Kidney (tissue), 14 donors: ENCODE data around the gene GID4. TPM values are rescaled to one million over a fixed set of nuclear protein-coding genes. Genes with fewer than 3 reads are reported as not detected.

ENCODE experiments used
- DNase-seq, 5 donors: peaks; one replicate each; pipeline ENCODE4 v3.0.0-alpha.2; 2013 to 2020
- FAIRE-seq: peaks from 2 replicates; lab custom pipeline; 2012; peaks lifted over from hg19 to GRCh38; lab: Jason Lieb, UNC
- H3K27ac ChIP-seq, 2 donors: one replicate each; pipeline ENCODE4 v1.7.0; 2013; ENCODE audit warnings: low read depth in 2 of 2, low read length in 2 of 2, inconsistent platforms in 1 of 2
- H3K27me3 ChIP-seq: one replicate; pipeline ENCODE4 v1.7.1; 2013; ENCODE audit warnings: low read length, inconsistent platforms; ENCODE audit not compliant: control insufficient read depth, insufficient read depth
- H3K36me3 ChIP-seq, 3 donors: one replicate each; pipeline versions ENCODE4 v1.7.0 to v1.7.1; 2013; ENCODE audit warnings: low read length in 3 of 3, control low read depth in 1 of 3, inconsistent platforms in 1 of 3; ENCODE audit not compliant: insufficient read depth in 3 of 3, control insufficient read depth in 2 of 3
- H3K4me1 ChIP-seq, 3 donors: one replicate each; pipeline versions ENCODE4 v1.7.0 to v1.7.1; 2013; ENCODE audit warnings: low read length in 3 of 3, inconsistent platforms in 1 of 3, low read depth in 1 of 3; ENCODE audit not compliant: control insufficient read depth in 2 of 3, insufficient read depth in 2 of 3
- H3K4me3 ChIP-seq, 3 donors: one replicate each; pipeline versions ENCODE4 v1.7.0 to v1.8.1; 2013; ENCODE audit warnings: low read length in 3 of 3, control low read depth in 1 of 3, inconsistent platforms in 1 of 3
- H3K9ac ChIP-seq, 3 donors: one replicate each; pipeline versions ENCODE4 v1.7.0 to v1.7.1; 2013; ENCODE audit warnings: low read length in 3 of 3, control low read depth in 1 of 3, inconsistent platforms in 1 of 3
- H3K9me3 ChIP-seq, 3 donors: one replicate each; pipeline versions ENCODE4 v1.7.0 to v1.7.1; 2013; ENCODE audit warnings: low read length in 3 of 3, control low read depth in 1 of 3, inconsistent platforms in 1 of 3; ENCODE audit not compliant: control insufficient read depth in 2 of 3, insufficient read depth in 1 of 3
- intact Hi-C: fragments of 100-400 bp; cut with DNase I; formaldehyde crosslinking; loops from one replicate; pipeline ENCODE4 v1.11.1; 2022
- polyA plus RNA-seq: library from polyadenylated mRNA; stranded (reverse); fragments of 350-450 nt; fragmentation: Illumina TruSeq; extraction: RNeasy Lipid Tissue Mini Kit (QIAGEN cat#74804); gene quantifications from one replicate; pipeline ENCODE4 v1.2.3, GENCODE V29; 2014; ENCODE audit warnings: low read depth, low replicate concordance; ENCODE audit not compliant: insufficient read depth
- total RNA-seq: library from RNA; stranded (reverse); fragmentation: NEBNext Ultra II Directional; extraction: Animal tissue kit (Norgen Biotek cat#: 25700); gene quantifications from one replicate; pipeline ENCODE4 v1.2.1, GENCODE V29; 2021
- TF ChIP-seq, protein P1 (sequence below): IDR thresholded peaks from 3 replicates; pipeline ENCODE4 v1.5.1; 2012; ENCODE audit warnings: mild to moderate bottlenecking, moderate library complexity, borderline replicate concordance; ENCODE audit not compliant: insufficient read depth; ENCODE audit errors: extremely low read depth
- donor health status: control.
- donor health status: control.
- donor health status: control.
- donor health status: control.
- donor health status: control.
- donor health status: DM: yes; HTN: yes; CAD: no.
- donor health status: Normal renal cell carcinoma (clear cell type).

GID4 gene
- total and polyA plus RNA-seq, 2 donors from 2014 or later, result 3.4 to 8.7 TPM

DNA sequence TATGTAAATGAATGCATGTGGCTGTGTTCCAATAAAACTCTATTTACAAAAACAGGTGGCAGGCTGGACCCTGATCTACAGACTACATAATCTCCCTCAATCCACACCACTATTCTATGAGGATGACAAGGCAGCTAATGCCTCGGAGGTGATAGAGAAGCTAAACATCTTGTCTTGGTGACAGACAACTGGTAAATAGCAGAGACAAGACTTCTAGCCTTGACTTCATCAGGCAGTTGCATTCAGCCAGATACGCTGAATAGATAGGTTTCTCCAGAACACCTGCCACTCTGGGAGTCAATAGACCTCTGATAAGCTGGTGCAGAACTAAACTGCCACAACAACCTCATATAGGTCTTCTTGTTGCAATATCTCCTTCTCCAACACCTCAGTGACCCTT lies 3.5 kb upstream of the GID4 start:
- no peak for FAIRE-seq
- H3K4me3 ChIP-seq, result no peak overlapping the region

DNA sequence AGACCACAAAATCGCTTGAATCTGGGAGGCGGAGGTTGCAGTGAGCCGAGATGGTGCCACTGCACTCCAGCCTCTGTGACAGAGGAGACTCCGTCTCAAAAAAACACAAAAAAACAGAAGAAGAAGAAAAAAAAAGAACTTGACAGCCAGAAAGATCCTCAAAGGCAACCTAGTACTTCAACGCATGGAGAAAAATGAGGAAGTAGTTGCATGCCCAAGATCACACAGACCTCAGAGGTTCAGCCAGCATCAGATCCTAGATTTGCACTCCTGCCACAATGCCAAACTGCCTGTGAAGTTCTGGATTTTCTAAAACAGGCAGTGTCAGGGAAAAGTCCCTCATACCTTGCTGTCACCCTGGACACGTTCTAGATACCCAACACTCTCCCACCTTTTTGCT lies 1.7 kb upstream of the GID4 start:
- H3K36me3 ChIP-seq, result no peaks in the 10 kb centered on the region
- intact Hi-C loops, result loop anchor here (10.0 kb wide), 2 partner anchors 143 to 363 kb away; no protein-coding TSS in a partner anchor
- no peak overlapping the region for H3K27ac ChIP-seq
- H3K4me3 ChIP-seq, result no peak overlapping the region
- no peaks in the 10 kb centered on the region for H3K27me3 ChIP-seq
- TF ChIP-seq, protein P1, sequence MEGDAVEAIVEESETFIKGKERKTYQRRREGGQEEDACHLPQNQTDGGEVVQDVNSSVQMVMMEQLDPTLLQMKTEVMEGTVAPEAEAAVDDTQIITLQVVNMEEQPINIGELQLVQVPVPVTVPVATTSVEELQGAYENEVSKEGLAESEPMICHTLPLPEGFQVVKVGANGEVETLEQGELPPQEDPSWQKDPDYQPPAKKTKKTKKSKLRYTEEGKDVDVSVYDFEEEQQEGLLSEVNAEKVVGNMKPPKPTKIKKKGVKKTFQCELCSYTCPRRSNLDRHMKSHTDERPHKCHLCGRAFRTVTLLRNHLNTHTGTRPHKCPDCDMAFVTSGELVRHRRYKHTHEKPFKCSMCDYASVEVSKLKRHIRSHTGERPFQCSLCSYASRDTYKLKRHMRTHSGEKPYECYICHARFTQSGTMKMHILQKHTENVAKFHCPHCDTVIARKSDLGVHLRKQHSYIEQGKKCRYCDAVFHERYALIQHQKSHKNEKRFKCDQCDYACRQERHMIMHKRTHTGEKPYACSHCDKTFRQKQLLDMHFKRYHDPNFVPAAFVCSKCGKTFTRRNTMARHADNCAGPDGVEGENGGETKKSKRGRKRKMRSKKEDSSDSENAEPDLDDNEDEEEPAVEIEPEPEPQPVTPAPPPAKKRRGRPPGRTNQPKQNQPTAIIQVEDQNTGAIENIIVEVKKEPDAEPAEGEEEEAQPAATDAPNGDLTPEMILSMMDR, result no peak
- FAIRE-seq (no peak), DNase-seq (no peak)
- no peaks in the 10 kb centered on the region for H3K9me3 ChIP-seq
- H3K9ac ChIP-seq, result no peak overlapping the region
- H3K4me1 ChIP-seq, result peaks cover 0 to 20% (median 10%) of the 10 kb centered on the region in 3 donors

More for the DNA sequence above, 3.5 kb upstream of the GID4 start:
- TF ChIP-seq, protein P1, result no peak
- Histone ChIP-seq H3K27me3 (no peaks in the 10 kb centered on the region), H3K4me1 (peaks cover 0 to 18% (median 4%) of the 10 kb centered on the region in 3 donors), H3K36me3 (no peaks in the 10 kb centered on the region), H3K9ac (no peak overlapping the region), H3K27ac (no peak overlapping the region), H3K9me3 (no peaks in the 10 kb centered on the region)
- no peak for DNase-seq
- intact Hi-C loops, result loop anchor here (10.0 kb wide), 2 partner anchors 141 to 361 kb away; no protein-coding TSS in a partner anchor

DNA sequence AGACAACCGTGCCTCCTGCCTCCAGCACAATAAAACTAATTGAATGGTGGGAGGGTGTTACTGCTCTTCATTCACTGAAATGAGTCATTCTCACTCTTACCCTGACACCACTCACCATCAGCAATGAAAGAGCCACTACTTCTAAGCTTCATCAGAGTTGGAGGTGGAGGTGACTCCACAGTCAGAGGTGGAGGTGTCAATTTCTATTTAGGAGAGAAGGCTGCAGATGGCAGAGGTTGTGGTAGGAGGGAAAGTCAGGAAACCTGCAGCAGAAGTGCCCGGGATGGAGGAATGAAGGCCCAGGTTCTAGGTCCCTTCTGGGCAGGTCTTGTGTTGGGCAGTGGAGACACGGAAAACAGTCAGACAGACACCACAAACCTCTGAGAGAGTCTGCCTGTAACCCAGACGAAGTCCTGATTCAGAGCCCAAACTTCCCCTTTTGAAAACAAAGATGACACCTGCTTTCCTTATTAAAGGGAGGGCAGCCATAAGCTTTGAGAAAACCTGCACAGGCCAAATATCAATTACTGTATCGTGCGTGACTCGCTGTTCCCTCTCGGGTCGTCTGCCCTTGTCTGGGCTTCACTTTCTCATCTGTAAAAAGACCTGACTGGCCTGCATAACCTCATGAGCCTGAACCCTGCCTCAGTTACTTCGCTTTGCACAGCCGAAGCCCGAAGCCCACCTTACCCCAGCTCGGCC lies 908 bp upstream of the GID4 start:
- FAIRE-seq, result no peak
- H3K4me1 ChIP-seq, result peaks cover 0 to 20% (median 10%) of the 10 kb centered on the region in 3 donors
- H3K9me3 ChIP-seq, result no peaks in the 10 kb centered on the region
- peak overlapping the region; percentile 71 to 85 (median 75) for H3K9ac ChIP-seq
- H3K36me3 ChIP-seq, result no peaks in the 10 kb centered on the region
- TF ChIP-seq, protein P1, result no peak
- H3K4me3 ChIP-seq, result peak overlapping the region; percentile 86 to 88 (median 87)
- H3K27ac ChIP-seq, result peak overlapping the region in 1 of 2 donors; percentile 61
- intact Hi-C loops, result loop anchor here (10.0 kb wide), 2 partner anchors 143 to 363 kb away; no protein-coding TSS in a partner anchor
- no peaks in the 10 kb centered on the region for H3K27me3 ChIP-seq
- peak in 2 of 5 donors; percentile 12 to 16 for DNase-seq
